T-cell (primary cell): ENCODE results near the gene IFITM5. TPM values are rescaled to one million over a fixed set of nuclear protein-coding genes. Genes with fewer than 3 reads are reported as not detected.
"Not testable (repeated sequence)": the region's sequence is repeated elsewhere in the genome, so short reads cannot be mapped to it uniquely, and the experiment has no call there.

Source experiments
- ATAC-seq, 4 experiments: fragments of 200-7000 bp in 3 of 4; fragments of 150-1000 bp in 1 of 4; cut with Tn5 transposase; replicated peaks in 1 of 4; 1 replicate in 3 of 4; 2 replicates in 1 of 4; pipeline ENCODE4 v1.10.0; 2021; ENCODE audit warnings: moderate library complexity in 3 of 4, mild to moderate bottlenecking in 2 of 4, moderate number of reproducible peaks in 1 of 4
- CTCF ChIA-PET, 2 donors: fragments of 300-600 bp; sonication (Branson Sonifier 250); formaldehyde crosslinking; loops; one replicate each; lab custom pipeline; 2022; ENCODE audit warnings: antibody characterized with exemption in 2 of 2; lab: Charles Lee
- POLR2A ChIA-PET, 2 donors: fragments of 300-600 bp; sonication (Branson Sonifier 250); formaldehyde crosslinking; loops; one replicate each; lab custom pipeline; 2022; ENCODE audit warnings: antibody characterized with exemption in 2 of 2; lab: Charles Lee
- DNase-seq, 35 experiments: peaks; one replicate each; pipeline versions ENCODE4 v3.0.0 to v3.0.0-alpha.2; 2013 to 2023
- H3K27ac ChIP-seq: one replicate; pipeline ENCODE4 v1.5.1; 2013; ENCODE audit warnings: low read length
- H3K27me3 ChIP-seq, 2 experiments: replicated peaks in 1 of 2; 1 replicate in 1 of 2; 2 replicates in 1 of 2; pipeline versions ENCODE4 v1.6.1 to v1.7.0; 2013; ENCODE audit warnings: low read length in 1 of 2, mixed read lengths in 1 of 2; ENCODE audit not compliant: control insufficient read depth in 2 of 2, insufficient read depth in 2 of 2; ENCODE audit errors: extremely low read depth in 1 of 2
- H3K36me3 ChIP-seq, 2 donors: 1 replicate in 1 of 2; 2 replicates in 1 of 2; pipeline versions ENCODE4 v1.6.1 to v1.7.0; 2013; ENCODE audit warnings: low read length in 1 of 2; ENCODE audit not compliant: control insufficient read depth in 2 of 2, insufficient read depth in 1 of 2; ENCODE audit errors: extremely low read depth in 1 of 2
- H3K4me1 ChIP-seq, 2 experiments: 1 replicate in 1 of 2; 2 replicates in 1 of 2; pipeline versions ENCODE4 v1.6.1 to v1.7.0; 2013; ENCODE audit warnings: low read length in 2 of 2, mixed read lengths in 1 of 2; ENCODE audit not compliant: insufficient read depth in 2 of 2, control insufficient read depth in 1 of 2; ENCODE audit errors: extremely low read depth in 1 of 2
- H3K4me3 ChIP-seq, 2 donors: 1 replicate in 1 of 2; 2 replicates in 1 of 2; pipeline versions ENCODE4 v1.5.1 to v1.7.0; 2013; ENCODE audit warnings: mild to moderate bottlenecking in 2 of 2, low read length in 1 of 2, moderate library complexity in 1 of 2; ENCODE audit not compliant: control insufficient read depth in 1 of 2; ENCODE audit errors: extremely low read depth in 1 of 2
- H3K9me3 ChIP-seq: 2 replicates; pipeline ENCODE4 v1.7.0; 2013
- H3K27ac Mint-ChIP-seq, 2 donors: one replicate each; pipeline ENCODE4 v1.8.0; 2020 to 2021; ENCODE audit warnings: mild to moderate bottlenecking in 2 of 2, mixed read lengths in 2 of 2
- H3K27me3 Mint-ChIP-seq, 2 donors: one replicate each; pipeline ENCODE4 v1.8.0; 2021 to 2022; ENCODE audit warnings: mixed read lengths in 2 of 2
- H3K36me3 Mint-ChIP-seq: one replicate; pipeline ENCODE4 v1.8.0; 2021; ENCODE audit warnings: mixed read lengths
- H3K4me1 Mint-ChIP-seq, 3 donors: one replicate each; pipeline ENCODE4 v1.8.0; 2020 to 2022; ENCODE audit warnings: mixed read lengths in 3 of 3, mild to moderate bottlenecking in 1 of 3
- H3K4me3 Mint-ChIP-seq, 3 donors: one replicate each; pipeline ENCODE4 v1.8.0; 2020 to 2022; ENCODE audit warnings: mild to moderate bottlenecking in 3 of 3, mixed read lengths in 3 of 3, moderate library complexity in 3 of 3
- H3K9me3 Mint-ChIP-seq, 3 donors: one replicate each; pipeline ENCODE4 v1.8.0; 2020 to 2022; ENCODE audit warnings: mixed read lengths in 3 of 3
- WGBS: methylation state at CpG from one replicate; pipeline ENCODE4 v1.1.5; 2013; ENCODE audit warnings: missing lambda C conversion rate; ENCODE audit not compliant: insufficient coverage; 5-methylcytosine and 5-hydroxymethylcytosine counted together
- total RNA-seq, 35 experiments: library from RNA in 6 of 35; stranded (reverse) in 6 of 35; fragments of 120-200 nt in 1 of 35; gene quantifications; one replicate each; pipeline versions ENCODE4 v1.2.1 to v1.2.4 and lab custom pipeline; 2013 to 2026

IFITM5 gene
- total RNA-seq, 5 donors from 2014 or later (not counting 1 experiment from before 2014, with no cell fraction given), result not detected

GRCh38 chr11:325796-326591 is 26.7 kb upstream of the IFITM5 start:
- Histone ChIP-seq H3K27ac (peak overlapping the region; percentile 94), H3K36me3 (no peaks in the 10 kb centered on the region), H3K27me3 (no peaks in the 10 kb centered on the region), H3K9me3 (no peaks in the 10 kb centered on the region), H3K4me3 (peak overlapping the region; percentile 23 to 44), H3K4me1 (peaks cover 43 to 69% of the 10 kb centered on the region in 2 experiments)
- ChIA-PET POLR2A (no interaction called here), CTCF (interaction anchor here (0.6 to 1.7 kb wide), 4 partner anchors 9 to 88 kb away, joined by 3 to 9 read pairs (median 5); no protein-coding TSS in a partner anchor)
- peak overlapping the region in 2 of 3 donors; percentile 28 to 74 for H3K4me3 Mint-ChIP-seq
- DNase-seq (no peak), ATAC-seq (no peak)
- H3K27me3 Mint-ChIP-seq, result no peaks in the 10 kb centered on the region
- H3K36me3 Mint-ChIP-seq, result no peaks in the 10 kb centered on the region
- peaks cover 54 to 66% (median 59%) of the 10 kb centered on the region in 3 donors for H3K4me1 Mint-ChIP-seq
- H3K27ac Mint-ChIP-seq, result peak overlapping the region; percentile 96 to 97
- WGBS, result 86% methylated on average over 24 of the region's 30 CpGs
- no peaks in the 10 kb centered on the region for H3K9me3 Mint-ChIP-seq

- H3K4me1 Mint-ChIP-seq, result peaks cover 55 to 65% (median 60%) of the 10 kb centered on the region in 3 donors
- not testable (repeated sequence) for H3K36me3 ChIP-seq, H3K9me3 ChIP-seq, ATAC-seq, H3K27me3 Mint-ChIP-seq, DNase-seq, H3K4me3 ChIP-seq, H3K27ac ChIP-seq, H3K27me3 ChIP-seq, H3K36me3 Mint-ChIP-seq, H3K9me3 Mint-ChIP-seq
- 72% methylated on average over 16 of the region's 34 CpGs for WGBS
- CTCF ChIA-PET, result interaction anchor here in 1 of 2 donors (1.0 kb wide), 1 partner anchor 87 kb away, joined by 3 read pairs; no protein-coding TSS in a partner anchor
- peaks cover 40 to 67% of the 10 kb centered on the region in 2 experiments for H3K4me1 ChIP-seq
- POLR2A ChIA-PET, result interaction anchor here in 1 of 2 donors (0.7 kb wide), 1 partner anchor 12 kb away, joined by 8 read pairs; no protein-coding TSS in a partner anchor
- peak overlapping the region; percentile 18 to 83 for H3K27ac Mint-ChIP-seq
- H3K4me3 Mint-ChIP-seq, result peak overlapping the region in 2 of 3 donors; percentile 37 to 58
Measured at GRCh38 chr11:324593-325517, 25.5 kb upstream of the IFITM5 start.

GRCh38 chr11:324156-324555 is 24.8 kb upstream of the IFITM5 start:
- Mint-ChIP-seq H3K27me3 (no peaks in the 10 kb centered on the region), H3K36me3 (no peaks in the 10 kb centered on the region), H3K4me3 (peak overlapping the region in 1 of 3 donors; percentile 58), H3K27ac (peak overlapping the region; percentile 18 to 83), H3K4me1 (peaks cover 48 to 63% (median 59%) of the 10 kb centered on the region in 3 donors), H3K9me3 (no peaks in the 10 kb centered on the region)
- CTCF ChIA-PET, result no interaction called here
- no peak overlapping the region for H3K4me3 ChIP-seq
- H3K4me1 ChIP-seq, result peaks cover 41 to 69% of the 10 kb centered on the region in 2 experiments
- ATAC-seq (no peak), DNase-seq (no peak)
- no peaks in the 10 kb centered on the region for H3K36me3 ChIP-seq
- WGBS, result 100% methylated on average over 1 of the region's 11 CpGs
- H3K27me3 ChIP-seq, result no peaks in the 10 kb centered on the region
- H3K27ac ChIP-seq, result no peak overlapping the region
- POLR2A ChIA-PET, result interaction anchor here in 1 of 2 donors (0.7 kb wide), 1 partner anchor 12 kb away, joined by 8 read pairs; no protein-coding TSS in a partner anchor
- no peaks in the 10 kb centered on the region for H3K9me3 ChIP-seq

GRCh38 chr11:319888-320273 is 20.6 kb upstream of the IFITM5 start:
- Histone ChIP-seq H3K4me1 (peaks cover 16 to 58% of the 10 kb centered on the region in 2 experiments), H3K4me3 (peak overlapping the region; percentile 48 to 75), H3K27ac (peak overlapping the region; percentile 28), H3K36me3 (peaks cover 0 to 14% of the 10 kb centered on the region in 2 donors)
- H3K9me3 Mint-ChIP-seq, H3K9me3 ChIP-seq, DNase-seq, POLR2A ChIA-PET, H3K27me3 Mint-ChIP-seq, H3K27me3 ChIP-seq: not testable (repeated sequence)
- ATAC-seq, result peak in 3 of 4 experiments; percentile 1 to 6 (median 4)
- Mint-ChIP-seq H3K27ac (peak overlapping the region; percentile 91 to 98), H3K4me1 (peaks cover 35 to 47% (median 47%) of the 10 kb centered on the region in 3 donors), H3K4me3 (peak overlapping the region; percentile 79 to 87 (median 83)), H3K36me3 (peaks cover 11% of the 10 kb centered on the region)
- CTCF ChIA-PET, result interaction anchor here in 1 of 2 donors (0.6 kb wide), 1 partner anchor 15 kb away, joined by 3 read pairs; no protein-coding TSS in a partner anchor
- no CpG with 5 or more reads among the region's 10 CpGs for WGBS

- H3K4me1 ChIP-seq, result peaks cover 12 to 52% of the 10 kb centered on the region in 2 experiments
- H3K9me3 Mint-ChIP-seq, H3K27me3 Mint-ChIP-seq, CTCF ChIA-PET, H3K9me3 ChIP-seq, POLR2A ChIA-PET, H3K27me3 ChIP-seq: not testable (repeated sequence)
- DNase-seq, result peak in 2 of 35 experiments; percentile 17 to 50
- peak; percentile 8 to 19 (median 17) for ATAC-seq
- Mint-ChIP-seq H3K4me3 (peak overlapping the region; percentile 79 to 87 (median 83)), H3K27ac (peak overlapping the region; percentile 91 to 98), H3K4me1 (peaks cover 29 to 41% (median 41%) of the 10 kb centered on the region in 3 donors), H3K36me3 (peaks cover 13% of the 10 kb centered on the region)
- peak overlapping the region; percentile 48 to 75 for H3K4me3 ChIP-seq
- H3K36me3 ChIP-seq, result peaks cover 0 to 15% of the 10 kb centered on the region in 2 donors
- peak overlapping the region; percentile 38 for H3K27ac ChIP-seq
- 38% methylated on average over 10 of the region's 29 CpGs for WGBS
Measured at GRCh38 chr11:319121-319887, 20.0 kb upstream of the IFITM5 start.
